RWPE2 (cell line): ENCODE data around the gene WDR64.
A peak's percentile ranks its signal among the peaks of the same experiment; 100 is the strongest.

Experiments used
- ATAC-seq: fragments of 200-7000 bp; cut with Tn5 transposase; 3 replicates; pipeline ENCODE4 v1.9.1; 2021; ENCODE audit warnings: low read depth
- DNase-seq: peaks from one replicate; pipeline ENCODE4 v3.0.0-alpha.2; 2020; ENCODE audit warnings: low spot score
- H3K27ac ChIP-seq: fragments of 450-650 bp; 2 replicates; pipeline ENCODE4 v1.5.1; 2017; ENCODE audit warnings: mild to moderate bottlenecking; ENCODE audit not compliant: poor library complexity, severe bottlenecking
- H3K27me3 ChIP-seq: fragments of 250-450 bp; sonication (Bioruptor Pico); 2 replicates; pipeline ENCODE4 v1.5.1; 2021; ENCODE audit warnings: mild to moderate bottlenecking, moderate library complexity; ENCODE audit not compliant: insufficient read depth, poor library complexity, severe bottlenecking
- H3K36me3 ChIP-seq: fragments of 250-450 bp; sonication (Bioruptor Pico); 2 replicates; pipeline ENCODE4 v1.5.1; 2020; ENCODE audit warnings: low read depth, mild to moderate bottlenecking, moderate library complexity
- H3K4me1 ChIP-seq: fragments of 250-450 bp; sonication (Bioruptor Pico); 2 replicates; pipeline ENCODE4 v1.5.1; 2021; ENCODE audit warnings: mild to moderate bottlenecking, moderate library complexity; ENCODE audit not compliant: insufficient read depth, poor library complexity, severe bottlenecking
- H3K4me3 ChIP-seq: fragments of 250-450 bp; sonication (Bioruptor Pico); 2 replicates; pipeline ENCODE4 v1.5.1; 2021; ENCODE audit warnings: mild to moderate bottlenecking, moderate library complexity; ENCODE audit not compliant: severe bottlenecking
- H3K9me3 ChIP-seq: fragments of 250-450 bp; sonication (Bioruptor Pico); 2 replicates; pipeline ENCODE4 v1.5.1; 2021; ENCODE audit warnings: mild to moderate bottlenecking, moderate library complexity; ENCODE audit not compliant: severe bottlenecking
- TF ChIP-seq, protein P1 (sequence below): fragments of 450-650 bp; IDR thresholded peaks from one replicate; pipeline ENCODE4 v1.5.1; 2017; ENCODE audit warnings: mild to moderate bottlenecking, moderate library complexity; ENCODE audit not compliant: poor library complexity, severe bottlenecking

Gene WDR64

DNA sequence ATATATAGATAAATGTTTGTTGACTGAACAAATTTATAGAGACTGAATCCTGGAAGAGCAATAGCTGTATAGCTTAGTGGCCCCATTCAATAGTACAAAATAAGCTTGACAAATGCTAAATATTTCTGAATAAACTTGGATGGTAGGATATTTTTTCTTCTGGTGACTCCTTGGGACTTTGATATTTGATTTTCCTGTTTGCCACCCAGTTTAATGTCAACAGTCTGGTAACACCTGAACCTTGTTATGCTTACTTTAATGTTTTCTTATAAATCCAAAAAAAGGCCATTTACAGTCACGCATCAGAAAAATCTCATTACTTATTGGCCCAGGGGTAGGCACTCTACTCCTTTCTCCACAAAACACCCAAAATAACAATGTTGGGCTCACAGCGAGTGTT lies 30.8 kb downstream of the WDR64 start:
- H3K4me3 ChIP-seq: no peak overlapping the region
- TF ChIP-seq, protein P1, sequence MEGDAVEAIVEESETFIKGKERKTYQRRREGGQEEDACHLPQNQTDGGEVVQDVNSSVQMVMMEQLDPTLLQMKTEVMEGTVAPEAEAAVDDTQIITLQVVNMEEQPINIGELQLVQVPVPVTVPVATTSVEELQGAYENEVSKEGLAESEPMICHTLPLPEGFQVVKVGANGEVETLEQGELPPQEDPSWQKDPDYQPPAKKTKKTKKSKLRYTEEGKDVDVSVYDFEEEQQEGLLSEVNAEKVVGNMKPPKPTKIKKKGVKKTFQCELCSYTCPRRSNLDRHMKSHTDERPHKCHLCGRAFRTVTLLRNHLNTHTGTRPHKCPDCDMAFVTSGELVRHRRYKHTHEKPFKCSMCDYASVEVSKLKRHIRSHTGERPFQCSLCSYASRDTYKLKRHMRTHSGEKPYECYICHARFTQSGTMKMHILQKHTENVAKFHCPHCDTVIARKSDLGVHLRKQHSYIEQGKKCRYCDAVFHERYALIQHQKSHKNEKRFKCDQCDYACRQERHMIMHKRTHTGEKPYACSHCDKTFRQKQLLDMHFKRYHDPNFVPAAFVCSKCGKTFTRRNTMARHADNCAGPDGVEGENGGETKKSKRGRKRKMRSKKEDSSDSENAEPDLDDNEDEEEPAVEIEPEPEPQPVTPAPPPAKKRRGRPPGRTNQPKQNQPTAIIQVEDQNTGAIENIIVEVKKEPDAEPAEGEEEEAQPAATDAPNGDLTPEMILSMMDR: no peak
- no peaks in the 10 kb centered on the region for H3K4me1 ChIP-seq
- H3K27ac ChIP-seq: no peak overlapping the region
- H3K36me3 ChIP-seq: no peaks in the 10 kb centered on the region
- no peak for DNase-seq
- ATAC-seq: no peak
- H3K9me3 ChIP-seq: no peaks in the 10 kb centered on the region
- H3K27me3 ChIP-seq: no peaks in the 10 kb centered on the region

DNA sequence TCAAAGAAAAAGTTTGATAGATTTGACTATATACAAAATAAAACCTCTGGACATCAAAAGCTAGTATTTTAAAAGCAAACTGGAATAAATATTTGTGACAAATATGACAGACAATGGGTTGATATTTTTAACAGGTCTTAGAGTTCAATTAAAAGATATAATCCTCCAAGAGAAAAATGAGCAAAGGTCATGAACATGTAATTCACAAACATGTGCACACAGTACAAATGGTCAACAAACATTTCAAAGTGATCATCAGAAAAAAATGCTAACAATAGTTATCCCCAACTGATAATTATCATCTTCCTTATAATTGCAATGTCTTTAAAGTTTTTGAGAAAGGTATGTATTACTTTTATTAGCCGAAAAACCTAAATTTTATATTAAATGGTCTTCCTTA lies 32.0 kb downstream of the WDR64 start:
- no peak for ATAC-seq
- Histone ChIP-seq H3K9me3 (no peaks in the 10 kb centered on the region), H3K4me3 (no peak overlapping the region), H3K27ac (no peak overlapping the region), H3K36me3 (no peaks in the 10 kb centered on the region), H3K4me1 (peaks cover 6% of the 10 kb centered on the region), H3K27me3 (no peaks in the 10 kb centered on the region)
- no peak for DNase-seq
- TF ChIP-seq, protein P1: no peak

DNA sequence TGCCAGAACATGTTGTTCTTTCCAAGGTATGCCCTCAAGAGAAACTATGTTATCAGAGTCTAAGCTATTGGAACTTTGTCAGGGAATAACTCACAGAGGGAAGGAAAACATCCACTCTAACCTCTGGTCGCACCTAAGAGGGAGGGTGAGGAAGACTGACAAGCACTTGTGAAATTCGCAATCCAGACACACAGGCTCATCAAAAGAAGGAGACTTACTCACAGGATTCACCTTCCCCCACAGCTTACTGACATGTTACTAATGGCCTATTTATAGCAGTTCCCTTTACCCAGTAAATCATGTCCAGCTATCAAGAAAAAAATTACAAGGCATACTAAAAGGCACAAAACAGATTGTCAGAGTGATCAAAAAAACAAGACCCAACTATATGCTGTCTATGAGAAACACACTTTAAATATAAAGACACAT lies 36.9 kb downstream of the WDR64 start:
- peak overlapping the region; percentile 85 for H3K27ac ChIP-seq
- ATAC-seq (peak; percentile 99), DNase-seq (peak; percentile 73)
- H3K4me1 ChIP-seq: peaks cover 14% of the 10 kb centered on the region
- H3K36me3 ChIP-seq: no peaks in the 10 kb centered on the region
- TF ChIP-seq, protein P1: no peak
- H3K27me3 ChIP-seq: no peaks in the 10 kb centered on the region
- no peak overlapping the region for H3K4me3 ChIP-seq
- peaks cover 5% of the 10 kb centered on the region for H3K9me3 ChIP-seq

DNA sequence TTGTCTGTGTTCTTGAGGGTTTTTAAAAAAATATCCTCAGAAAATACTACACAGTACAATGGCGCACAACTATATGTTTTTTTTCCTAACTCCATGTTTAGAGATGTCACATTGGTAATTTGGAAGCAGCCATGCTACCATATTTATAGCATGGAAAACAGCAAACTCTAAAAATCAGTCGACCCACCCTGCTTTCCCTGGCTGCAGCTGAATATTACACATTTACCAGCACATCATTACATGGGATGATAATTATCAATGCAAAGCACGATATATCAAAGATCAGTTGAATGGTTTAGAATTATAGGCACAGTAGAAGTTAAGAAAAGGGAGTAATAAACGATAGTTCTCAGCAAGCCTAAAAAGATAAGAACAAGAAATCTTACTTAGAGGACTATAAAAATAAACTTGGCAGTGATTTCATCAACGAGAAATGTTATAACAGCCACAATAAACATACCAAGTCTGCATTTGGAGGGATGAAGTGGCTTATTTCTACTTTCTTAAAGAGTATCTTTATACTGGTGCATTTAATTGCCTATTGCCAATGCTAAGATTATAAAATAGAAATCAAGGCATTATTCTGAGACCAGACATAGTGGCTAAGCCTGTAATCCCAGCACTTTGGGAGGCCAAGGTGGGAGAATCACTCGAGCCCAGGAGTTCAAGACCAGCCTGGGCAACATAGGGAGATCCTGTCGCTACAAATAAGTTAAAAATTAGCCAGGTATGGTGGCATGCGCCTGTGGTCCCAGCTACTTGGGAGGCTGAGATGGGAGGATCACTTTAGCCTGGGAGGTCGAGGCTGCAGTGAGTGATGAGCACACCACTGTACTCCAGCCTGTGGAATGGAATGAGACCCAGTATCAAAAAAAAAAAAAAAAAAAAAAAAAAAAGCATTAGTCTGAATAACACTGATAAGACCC lies 43.4 kb downstream of the WDR64 start:
- no peak overlapping the region for H3K4me3 ChIP-seq
- no peaks in the 10 kb centered on the region for H3K9me3 ChIP-seq
- no peaks in the 10 kb centered on the region for H3K27me3 ChIP-seq
- no peaks in the 10 kb centered on the region for H3K36me3 ChIP-seq
- no peak overlapping the region for H3K27ac ChIP-seq
- DNase-seq (no peak), ATAC-seq (no peak)
- TF ChIP-seq, protein P1: no peak
- H3K4me1 ChIP-seq: no peaks in the 10 kb centered on the region
